ENCODE results near the gene CHN2. TPM values are rescaled to one million over a fixed set of nuclear protein-coding genes. Genes with fewer than 3 reads are reported as not detected.

Gene CHN2
- total RNA-seq, 1 experiment from 2014 or later: 2.1 TPM

DNA sequence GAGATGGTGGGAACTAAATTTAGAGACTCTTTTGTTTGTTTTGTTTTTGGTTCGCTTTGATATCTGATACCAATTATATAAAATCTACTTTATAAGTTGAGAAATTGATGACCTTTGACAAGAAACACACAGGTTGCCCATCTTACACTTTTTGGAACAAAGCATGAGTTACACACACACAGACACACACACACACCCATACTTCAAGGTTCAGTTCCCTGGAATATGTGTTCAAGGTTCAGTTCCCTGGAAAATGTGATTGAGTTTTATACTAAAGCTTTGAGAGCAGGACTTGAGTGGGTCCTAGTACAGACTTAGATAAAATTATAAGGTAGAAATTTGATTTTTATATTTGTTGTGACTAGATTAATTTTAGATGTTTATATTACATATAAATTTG lies 234.8 kb downstream of the CHN2 start:
- Histone ChIP-seq H3K79me2 (ENCODE audit: insufficient read depth, low read length) (no peaks in the 10 kb centered on the region), H2AFZ (ENCODE audit: low read depth, low read length, poor library complexity, severe bottlenecking) (no peak overlapping the region), H4K20me1 (ENCODE audit: insufficient read depth) (no peaks in the 10 kb centered on the region), H3K9me2 (ENCODE audit: insufficient read depth) (no peaks in the 10 kb centered on the region), H3K4me3 (replicated peaks in 1 of 2; ENCODE audit: low read depth in 1 of 2, low read length in 2 of 2) (no peak overlapping the region), H3K27ac (ENCODE audit: low read depth, low read length) (no peak overlapping the region), H3K9me3 (ENCODE audit: control insufficient read depth in 1 of 2, insufficient read depth in 1 of 2, low read depth in 1 of 2, low read length in 2 of 2) (no peaks in the 10 kb centered on the region), H3K27me3 (ENCODE audit: insufficient read depth, low read length) (no peaks in the 10 kb centered on the region), H3K4me1 (ENCODE audit: control insufficient read depth in 1 of 2, insufficient read depth in 2 of 2, low read length in 2 of 2) (no peaks in the 10 kb centered on the region), H3K4me2 (ENCODE audit: low read length) (no peak overlapping the region), H3K36me3 (ENCODE audit: control insufficient read depth in 1 of 2, insufficient read depth in 2 of 2, low read length in 2 of 2) (no peaks in the 10 kb centered on the region), H3K9ac (ENCODE audit: low read length) (no peak overlapping the region)
- intact Hi-C loops (cut with micrococcal nuclease): no loop called here
- CTCF ChIA-PET: no interaction called here
- DNase-seq (ENCODE audit: low read depth, low spot score): no peak
- ATAC-seq: no peak
- no TSS peak for BruUV-seq (replicated peaks)
- POLR2A ChIA-PET: no interaction called here
- no peak for TF ChIP-seq POLR2AphosphoS5 (IDR thresholded peaks at IDR 0.05; ENCODE audit: low read depth, low read length)
- TF ChIP-seq, protein P1, sequence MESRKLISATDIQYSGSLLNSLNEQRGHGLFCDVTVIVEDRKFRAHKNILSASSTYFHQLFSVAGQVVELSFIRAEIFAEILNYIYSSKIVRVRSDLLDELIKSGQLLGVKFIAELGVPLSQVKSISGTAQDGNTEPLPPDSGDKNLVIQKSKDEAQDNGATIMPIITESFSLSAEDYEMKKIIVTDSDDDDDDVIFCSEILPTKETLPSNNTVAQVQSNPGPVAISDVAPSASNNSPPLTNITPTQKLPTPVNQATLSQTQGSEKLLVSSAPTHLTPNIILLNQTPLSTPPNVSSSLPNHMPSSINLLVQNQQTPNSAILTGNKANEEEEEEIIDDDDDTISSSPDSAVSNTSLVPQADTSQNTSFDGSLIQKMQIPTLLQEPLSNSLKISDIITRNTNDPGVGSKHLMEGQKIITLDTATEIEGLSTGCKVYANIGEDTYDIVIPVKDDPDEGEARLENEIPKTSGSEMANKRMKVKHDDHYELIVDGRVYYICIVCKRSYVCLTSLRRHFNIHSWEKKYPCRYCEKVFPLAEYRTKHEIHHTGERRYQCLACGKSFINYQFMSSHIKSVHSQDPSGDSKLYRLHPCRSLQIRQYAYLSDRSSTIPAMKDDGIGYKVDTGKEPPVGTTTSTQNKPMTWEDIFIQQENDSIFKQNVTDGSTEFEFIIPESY (IDR thresholded peaks at IDR 0.05; ENCODE audit: extremely low read depth, insufficient replicate concordance, low read length): no peak
- TF ChIP-seq JUND (IDR thresholded peaks at IDR 0.05): no peak
- TF ChIP-seq, protein P2, sequence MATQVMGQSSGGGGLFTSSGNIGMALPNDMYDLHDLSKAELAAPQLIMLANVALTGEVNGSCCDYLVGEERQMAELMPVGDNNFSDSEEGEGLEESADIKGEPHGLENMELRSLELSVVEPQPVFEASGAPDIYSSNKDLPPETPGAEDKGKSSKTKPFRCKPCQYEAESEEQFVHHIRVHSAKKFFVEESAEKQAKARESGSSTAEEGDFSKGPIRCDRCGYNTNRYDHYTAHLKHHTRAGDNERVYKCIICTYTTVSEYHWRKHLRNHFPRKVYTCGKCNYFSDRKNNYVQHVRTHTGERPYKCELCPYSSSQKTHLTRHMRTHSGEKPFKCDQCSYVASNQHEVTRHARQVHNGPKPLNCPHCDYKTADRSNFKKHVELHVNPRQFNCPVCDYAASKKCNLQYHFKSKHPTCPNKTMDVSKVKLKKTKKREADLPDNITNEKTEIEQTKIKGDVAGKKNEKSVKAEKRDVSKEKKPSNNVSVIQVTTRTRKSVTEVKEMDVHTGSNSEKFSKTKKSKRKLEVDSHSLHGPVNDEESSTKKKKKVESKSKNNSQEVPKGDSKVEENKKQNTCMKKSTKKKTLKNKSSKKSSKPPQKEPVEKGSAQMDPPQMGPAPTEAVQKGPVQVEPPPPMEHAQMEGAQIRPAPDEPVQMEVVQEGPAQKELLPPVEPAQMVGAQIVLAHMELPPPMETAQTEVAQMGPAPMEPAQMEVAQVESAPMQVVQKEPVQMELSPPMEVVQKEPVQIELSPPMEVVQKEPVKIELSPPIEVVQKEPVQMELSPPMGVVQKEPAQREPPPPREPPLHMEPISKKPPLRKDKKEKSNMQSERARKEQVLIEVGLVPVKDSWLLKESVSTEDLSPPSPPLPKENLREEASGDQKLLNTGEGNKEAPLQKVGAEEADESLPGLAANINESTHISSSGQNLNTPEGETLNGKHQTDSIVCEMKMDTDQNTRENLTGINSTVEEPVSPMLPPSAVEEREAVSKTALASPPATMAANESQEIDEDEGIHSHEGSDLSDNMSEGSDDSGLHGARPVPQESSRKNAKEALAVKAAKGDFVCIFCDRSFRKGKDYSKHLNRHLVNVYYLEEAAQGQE (IDR thresholded peaks at IDR 0.05; ENCODE audit: low read depth): no peak
- TF ChIP-seq FOSL1 (IDR thresholded peaks at IDR 0.05; ENCODE audit: low read depth): no peak
- TF ChIP-seq ELF1 (IDR thresholded peaks at IDR 0.05; ENCODE audit: borderline replicate concordance, low read depth): no peak
- TF ChIP-seq, protein P3, sequence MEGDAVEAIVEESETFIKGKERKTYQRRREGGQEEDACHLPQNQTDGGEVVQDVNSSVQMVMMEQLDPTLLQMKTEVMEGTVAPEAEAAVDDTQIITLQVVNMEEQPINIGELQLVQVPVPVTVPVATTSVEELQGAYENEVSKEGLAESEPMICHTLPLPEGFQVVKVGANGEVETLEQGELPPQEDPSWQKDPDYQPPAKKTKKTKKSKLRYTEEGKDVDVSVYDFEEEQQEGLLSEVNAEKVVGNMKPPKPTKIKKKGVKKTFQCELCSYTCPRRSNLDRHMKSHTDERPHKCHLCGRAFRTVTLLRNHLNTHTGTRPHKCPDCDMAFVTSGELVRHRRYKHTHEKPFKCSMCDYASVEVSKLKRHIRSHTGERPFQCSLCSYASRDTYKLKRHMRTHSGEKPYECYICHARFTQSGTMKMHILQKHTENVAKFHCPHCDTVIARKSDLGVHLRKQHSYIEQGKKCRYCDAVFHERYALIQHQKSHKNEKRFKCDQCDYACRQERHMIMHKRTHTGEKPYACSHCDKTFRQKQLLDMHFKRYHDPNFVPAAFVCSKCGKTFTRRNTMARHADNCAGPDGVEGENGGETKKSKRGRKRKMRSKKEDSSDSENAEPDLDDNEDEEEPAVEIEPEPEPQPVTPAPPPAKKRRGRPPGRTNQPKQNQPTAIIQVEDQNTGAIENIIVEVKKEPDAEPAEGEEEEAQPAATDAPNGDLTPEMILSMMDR (IDR thresholded peaks at IDR 0.05 in 2 of 3, conservative IDR thresholded peaks at IDR 0.05 in 1 of 3; ENCODE audit: borderline replicate concordance in 1 of 3, insufficient read depth in 1 of 3, low read depth in 2 of 3, low read length in 2 of 3): no peak
- TF ChIP-seq CEBPB (IDR thresholded peaks at IDR 0.05; ENCODE audit: low read depth): no peak
- no peak for TF ChIP-seq POLR2A (IDR thresholded peaks at IDR 0.05; ENCODE audit: borderline replicate concordance, extremely low read depth, insufficient read depth, insufficient read length)
- no peak for TF ChIP-seq CBX3 (IDR thresholded peaks at IDR 0.05; ENCODE audit: low read depth)
- no peak for TF ChIP-seq ZNF274 (IDR thresholded peaks at IDR 0.05; ENCODE audit: low read depth, low read length)
- no peak for TF ChIP-seq YY1 (IDR thresholded peaks at IDR 0.05; ENCODE audit: extremely low read depth, insufficient replicate concordance, low read depth, low read length)
- TF ChIP-seq SP1 (IDR thresholded peaks at IDR 0.05; ENCODE audit: low read depth): no peak
- TF ChIP-seq TCF7L2 (IDR thresholded peaks at IDR 0.05; ENCODE audit: borderline replicate concordance, extremely low read depth, insufficient read depth, insufficient read length): no peak
- TF ChIP-seq EZH2phosphoT487 (IDR thresholded peaks at IDR 0.05; ENCODE audit: borderline replicate concordance): no peak
- no peak for TF ChIP-seq RAD21 (IDR thresholded peaks at IDR 0.05; ENCODE audit: low read depth)
- TF ChIP-seq, protein P4, sequence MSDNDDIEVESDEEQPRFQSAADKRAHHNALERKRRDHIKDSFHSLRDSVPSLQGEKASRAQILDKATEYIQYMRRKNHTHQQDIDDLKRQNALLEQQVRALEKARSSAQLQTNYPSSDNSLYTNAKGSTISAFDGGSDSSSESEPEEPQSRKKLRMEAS (IDR thresholded peaks at IDR 0.05): no peak
- no peak for TF ChIP-seq ZFX (IDR thresholded peaks at IDR 0.05)
- no peak for TF ChIP-seq SIN3A (IDR thresholded peaks at IDR 0.05; ENCODE audit: low read depth)
- TF ChIP-seq, protein P5, sequence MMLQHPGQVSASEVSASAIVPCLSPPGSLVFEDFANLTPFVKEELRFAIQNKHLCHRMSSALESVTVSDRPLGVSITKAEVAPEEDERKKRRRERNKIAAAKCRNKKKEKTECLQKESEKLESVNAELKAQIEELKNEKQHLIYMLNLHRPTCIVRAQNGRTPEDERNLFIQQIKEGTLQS (IDR thresholded peaks at IDR 0.05): no peak
- RAD21 ChIA-PET (ENCODE audit: low non-redundant PET in 1 of 2, low total read pairs in 2 of 2, uncharacterized antibody in 2 of 2, unreplicated experiment in 2 of 2): no interaction called here

Measured in HCT116 (cell line).